HG03460 (cell line): ENCODE results near the gene TPP2.

Experiments
- ATAC-seq: cut with Tn5 transposase; IDR thresholded peaks from one replicate; pipeline ENCODE4 v1.9.1; 2021; ENCODE audit not compliant: unreplicated experiment

Gene TPP2

GRCh38 chr13:102718746-102719145 lies 122.0 kb downstream of the TPP2 start:
- ATAC-seq: no peak

- ATAC-seq: no peak
Measured at GRCh38 chr13:102721800-102722231, 125.0 kb downstream of the TPP2 start.

DNA sequence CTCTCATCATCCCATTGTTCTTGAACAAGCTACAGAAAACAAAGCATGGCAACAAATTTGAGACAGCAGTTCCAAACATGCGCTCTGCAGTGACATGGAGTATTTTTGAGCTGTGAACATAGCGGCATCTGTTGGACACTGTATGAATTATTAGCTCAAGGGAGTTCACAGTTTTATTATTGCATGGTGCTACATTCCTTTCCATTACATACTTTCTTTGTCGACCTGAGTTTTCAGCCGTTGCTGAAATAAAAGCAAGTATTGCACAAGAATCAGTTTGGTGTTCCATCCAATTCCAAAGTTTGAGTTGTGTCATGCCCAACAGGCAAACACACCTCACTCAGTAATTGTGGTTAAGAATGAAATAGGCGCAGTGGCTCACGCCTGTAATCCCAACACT lies 128.1 kb downstream of the TPP2 start:
- no peak for ATAC-seq

DNA sequence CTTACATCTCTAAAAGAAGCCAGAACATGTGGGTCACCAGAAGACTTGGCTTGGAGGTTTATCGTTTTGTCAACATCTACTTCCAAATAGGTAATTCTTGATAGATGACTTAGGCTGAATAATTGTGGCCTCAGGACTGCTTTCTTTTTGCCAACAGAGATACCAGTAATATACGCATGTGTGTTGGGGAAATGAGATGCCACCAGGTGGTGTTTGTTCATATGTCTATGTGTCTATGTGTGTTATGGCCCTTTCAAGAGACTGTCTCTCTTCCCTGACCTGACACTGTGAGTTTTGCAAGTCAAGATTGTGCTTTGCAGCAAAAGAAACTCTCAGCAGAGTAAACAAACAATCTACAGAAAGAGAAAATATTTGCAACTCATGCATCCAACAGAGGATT lies 129.6 kb downstream of the TPP2 start:
- no peak for ATAC-seq
